Uterus (tissue), 2 donors: ENCODE results near the gene SNX10.

Source experiments
- POLR2A ChIP-seq, 2 donors: fragments of 450-650 bp; IDR thresholded peaks; one replicate each; pipeline ENCODE4 v1.6.1; 2016; ENCODE audit warnings: antibody characterized with exemption in 2 of 2, mild to moderate bottlenecking in 1 of 2, moderate library complexity in 1 of 2
- TF ChIP-seq, protein P1 (sequence below), 4 experiments: fragments of 200-600 bp in 2 of 4; fragments of 450-650 bp in 2 of 4; sonication (generic) in 2 of 4; IDR thresholded peaks; one replicate each; pipeline ENCODE4 v1.5.1; 2016 to 2019; ENCODE audit warnings: antibody characterized with exemption in 4 of 4, mild to moderate bottlenecking in 2 of 4, moderate library complexity in 1 of 4

DNA sequence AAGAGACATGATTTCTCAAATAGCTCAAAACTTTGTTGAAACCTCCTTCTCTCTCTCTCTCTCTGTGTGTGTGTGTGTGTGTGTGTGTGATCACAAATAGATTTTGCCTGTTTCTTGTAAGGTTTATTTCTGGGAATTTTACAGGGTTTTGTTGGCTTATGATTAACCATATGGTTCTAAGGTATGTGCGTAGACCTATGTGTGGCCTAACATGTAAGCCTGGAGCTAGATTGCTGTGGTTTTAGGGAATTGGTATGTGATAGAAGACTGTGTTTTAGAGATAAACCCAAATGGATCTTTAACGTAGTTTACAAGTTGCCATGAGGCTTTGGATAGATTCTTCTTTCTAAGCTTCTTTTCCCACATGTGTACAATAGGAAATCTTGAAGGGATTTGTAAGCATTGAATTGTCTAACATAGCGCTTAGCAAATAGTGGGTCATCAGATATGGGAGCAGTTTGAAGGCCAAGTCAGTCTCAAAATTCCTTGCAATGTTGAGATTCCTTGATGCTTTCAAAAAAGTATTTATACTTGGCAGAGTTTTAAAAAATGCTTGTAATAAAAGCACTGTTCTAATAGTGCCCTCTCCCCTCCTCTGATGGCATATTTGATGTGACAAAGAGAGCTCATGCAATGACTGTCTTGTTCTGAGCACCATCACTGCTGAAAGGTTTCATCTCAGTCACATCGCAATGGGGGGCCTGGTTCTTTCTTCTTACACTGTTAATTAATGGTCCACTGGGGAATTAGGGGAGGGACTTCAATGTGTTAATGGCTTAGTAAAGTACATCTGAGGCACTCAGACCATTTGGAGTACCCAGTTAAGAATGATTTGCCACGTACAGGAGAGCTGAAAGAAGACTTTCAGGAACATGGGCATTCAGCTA lies 118.2 kb downstream of the SNX10 start:
- TF ChIP-seq, protein P1, sequence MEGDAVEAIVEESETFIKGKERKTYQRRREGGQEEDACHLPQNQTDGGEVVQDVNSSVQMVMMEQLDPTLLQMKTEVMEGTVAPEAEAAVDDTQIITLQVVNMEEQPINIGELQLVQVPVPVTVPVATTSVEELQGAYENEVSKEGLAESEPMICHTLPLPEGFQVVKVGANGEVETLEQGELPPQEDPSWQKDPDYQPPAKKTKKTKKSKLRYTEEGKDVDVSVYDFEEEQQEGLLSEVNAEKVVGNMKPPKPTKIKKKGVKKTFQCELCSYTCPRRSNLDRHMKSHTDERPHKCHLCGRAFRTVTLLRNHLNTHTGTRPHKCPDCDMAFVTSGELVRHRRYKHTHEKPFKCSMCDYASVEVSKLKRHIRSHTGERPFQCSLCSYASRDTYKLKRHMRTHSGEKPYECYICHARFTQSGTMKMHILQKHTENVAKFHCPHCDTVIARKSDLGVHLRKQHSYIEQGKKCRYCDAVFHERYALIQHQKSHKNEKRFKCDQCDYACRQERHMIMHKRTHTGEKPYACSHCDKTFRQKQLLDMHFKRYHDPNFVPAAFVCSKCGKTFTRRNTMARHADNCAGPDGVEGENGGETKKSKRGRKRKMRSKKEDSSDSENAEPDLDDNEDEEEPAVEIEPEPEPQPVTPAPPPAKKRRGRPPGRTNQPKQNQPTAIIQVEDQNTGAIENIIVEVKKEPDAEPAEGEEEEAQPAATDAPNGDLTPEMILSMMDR (IDR thresholded peaks at IDR 0.05), result no peak
- no peak for TF ChIP-seq POLR2A (IDR thresholded peaks at IDR 0.05)
